Neuron (in vitro differentiated cells): ENCODE measurements around the gene PTPN21.
A peak's percentile ranks its signal among the peaks of the same experiment; 100 is the strongest.

Experiments used
- H2AFZ ChIP-seq: one replicate; pipeline ENCODE4 v1.6.1; 2013; ENCODE audit warnings: low read depth, mild to moderate bottlenecking, inconsistent platforms, low read length, moderate library complexity
- H3K27me3 ChIP-seq: one replicate; pipeline ENCODE4 v1.6.1; 2013; ENCODE audit warnings: low read length; ENCODE audit not compliant: insufficient read depth
- H3K36me3 ChIP-seq: one replicate; pipeline ENCODE4 v1.6.1; 2013; ENCODE audit warnings: low read length; ENCODE audit not compliant: insufficient read depth
- H3K4me1 ChIP-seq: one replicate; pipeline ENCODE4 v1.6.1; 2013; ENCODE audit warnings: low read length; ENCODE audit not compliant: insufficient read depth
- H3K4me3 ChIP-seq: 2 replicates; pipeline ENCODE4 v1.5.1; 2013; ENCODE audit warnings: mild to moderate bottlenecking, low read length, moderate library complexity
- H3K9me3 ChIP-seq: one replicate; pipeline ENCODE4 v1.6.1; 2013; ENCODE audit warnings: low read length

Gene PTPN21

GRCh38 chr14:88568196-88568595 is 13.4 kb upstream of the PTPN21 start:
- Histone ChIP-seq H3K9me3 (no peaks in the 10 kb centered on the region), H3K27me3 (no peaks in the 10 kb centered on the region), H3K4me1 (peaks cover 14% of the 10 kb centered on the region), H3K36me3 (peaks cover 67% of the 10 kb centered on the region), H2AFZ (no peak overlapping the region), H3K4me3 (no peak overlapping the region)

GRCh38 chr14:88565427-88565826 is 10.6 kb upstream of the PTPN21 start:
- H3K27me3 ChIP-seq, result no peaks in the 10 kb centered on the region
- no peak overlapping the region for H2AFZ ChIP-seq
- H3K9me3 ChIP-seq, result no peaks in the 10 kb centered on the region
- H3K36me3 ChIP-seq, result peaks cover 44% of the 10 kb centered on the region
- H3K4me1 ChIP-seq, result peaks cover 21% of the 10 kb centered on the region
- H3K4me3 ChIP-seq, result no peak overlapping the region

GRCh38 chr14:88563845-88564244 is 9.0 kb upstream of the PTPN21 start:
- Histone ChIP-seq H3K4me3 (peak overlapping the region; percentile 92), H3K27me3 (no peaks in the 10 kb centered on the region), H3K36me3 (peaks cover 30% of the 10 kb centered on the region), H3K9me3 (no peaks in the 10 kb centered on the region), H2AFZ (no peak overlapping the region), H3K4me1 (peaks cover 21% of the 10 kb centered on the region)

- Histone ChIP-seq H3K4me1 (peaks cover 21% of the 10 kb centered on the region), H2AFZ (peak within 1 kb of the TSS; percentile 87), H3K27me3 (no peaks in the 10 kb centered on the region), H3K9me3 (no peaks in the 10 kb centered on the region), H3K36me3 (peaks cover 22% of the 10 kb centered on the region), H3K4me3 (peak within 1 kb of the TSS; percentile 92)
Measured at GRCh38 chr14:88562831-88563686, 8.3 kb upstream of the PTPN21 start, which contains the start of gene ZC3H14. ZC3H14 (plus strand) TSS chr14:88563037; CDS start chr14:88563134, 97 bp downstream.

- Histone ChIP-seq H3K4me1 (peaks cover 21% of the 10 kb centered on the region), H2AFZ (peak overlapping the region; percentile 87), H3K9me3 (no peaks in the 10 kb centered on the region), H3K27me3 (no peaks in the 10 kb centered on the region), H3K36me3 (peaks cover 17% of the 10 kb centered on the region), H3K4me3 (peak overlapping the region; percentile 92)
Measured at GRCh38 chr14:88562532-88562830, 7.7 kb upstream of the PTPN21 start.

GRCh38 chr14:88559852-88560251 is 5.0 kb upstream of the PTPN21 start:
- Histone ChIP-seq H3K36me3 (peaks cover 6% of the 10 kb centered on the region), H2AFZ (no peak overlapping the region), H3K4me3 (no peak overlapping the region), H3K27me3 (no peaks in the 10 kb centered on the region), H3K4me1 (peaks cover 27% of the 10 kb centered on the region), H3K9me3 (no peaks in the 10 kb centered on the region)

- Histone ChIP-seq H3K4me1 (peaks cover 26% of the 10 kb centered on the region), H3K27me3 (no peaks in the 10 kb centered on the region), H3K36me3 (no peaks in the 10 kb centered on the region), H2AFZ (no peak overlapping the region), H3K9me3 (peaks cover under 1% of the 10 kb centered on the region), H3K4me3 (no peak overlapping the region)
Measured at GRCh38 chr14:88556581-88556980, 1.8 kb upstream of the PTPN21 start.

- Histone ChIP-seq H3K4me1 (peaks cover 24% of the 10 kb centered on the region), H3K4me3 (peak overlapping the region; percentile 99), H3K9me3 (peaks cover 3% of the 10 kb centered on the region), H2AFZ (peak overlapping the region; percentile 91), H3K27me3 (no peaks in the 10 kb centered on the region), H3K36me3 (peaks cover 9% of the 10 kb centered on the region)
Measured at GRCh38 chr14:88553886-88554456, 836 bp downstream of the PTPN21 start.

GRCh38 chr14:88552876-88553275 is 1.9 kb downstream of the PTPN21 start:
- Histone ChIP-seq H3K4me1 (peaks cover 24% of the 10 kb centered on the region), H3K4me3 (peak overlapping the region; percentile 99), H3K27me3 (no peaks in the 10 kb centered on the region), H3K9me3 (peaks cover 3% of the 10 kb centered on the region), H2AFZ (no peak overlapping the region), H3K36me3 (peaks cover 20% of the 10 kb centered on the region)

GRCh38 chr14:88551980-88552431 is 2.8 kb downstream of the PTPN21 start:
- no peak overlapping the region for H2AFZ ChIP-seq

GRCh38 chr14:88551094-88551870 is 3.5 kb downstream of the PTPN21 start:
- Histone ChIP-seq H2AFZ (no peak overlapping the region), H3K4me3 (peak overlapping the region; percentile 99), H3K27me3 (no peaks in the 10 kb centered on the region), H3K9me3 (peaks cover 3% of the 10 kb centered on the region), H3K36me3 (peaks cover 34% of the 10 kb centered on the region), H3K4me1 (peaks cover 24% of the 10 kb centered on the region)

More at GRCh38 chr14:88551980-88552431, 2.8 kb downstream of the PTPN21 start:
- Histone ChIP-seq H3K9me3 (peaks cover 3% of the 10 kb centered on the region), H3K36me3 (peaks cover 29% of the 10 kb centered on the region), H3K4me1 (peaks cover 24% of the 10 kb centered on the region), H3K4me3 (peak overlapping the region; percentile 99), H3K27me3 (no peaks in the 10 kb centered on the region)

- Histone ChIP-seq H3K9me3 (peaks cover 3% of the 10 kb centered on the region), H3K36me3 (peaks cover 38% of the 10 kb centered on the region), H2AFZ (no peak overlapping the region), H3K27me3 (no peaks in the 10 kb centered on the region), H3K4me1 (peaks cover 19% of the 10 kb centered on the region), H3K4me3 (no peak overlapping the region)
Measured at GRCh38 chr14:88550078-88550477, 4.7 kb downstream of the PTPN21 start.

GRCh38 chr14:88547386-88547780 is 7.4 kb downstream of the PTPN21 start:
- H3K4me3 ChIP-seq, result no peak overlapping the region
- H3K36me3 ChIP-seq, result peaks cover 51% of the 10 kb centered on the region

More at GRCh38 chr14:88547386-88547780, 7.4 kb downstream of the PTPN21 start:
- no peak overlapping the region for H2AFZ ChIP-seq
- no peaks in the 10 kb centered on the region for H3K27me3 ChIP-seq
- H3K4me1 ChIP-seq, result peaks cover 9% of the 10 kb centered on the region
- peaks cover 3% of the 10 kb centered on the region for H3K9me3 ChIP-seq
